HG02852 (cell line): Measurements from ENCODE around the gene MTARC1.

Source experiments
- ATAC-seq: cut with Tn5 transposase; IDR thresholded peaks from one replicate; pipeline ENCODE4 v1.9.1; 2021; ENCODE audit warnings: mild to moderate bottlenecking, moderate library complexity; ENCODE audit not compliant: unreplicated experiment

The MTARC1 gene

DNA sequence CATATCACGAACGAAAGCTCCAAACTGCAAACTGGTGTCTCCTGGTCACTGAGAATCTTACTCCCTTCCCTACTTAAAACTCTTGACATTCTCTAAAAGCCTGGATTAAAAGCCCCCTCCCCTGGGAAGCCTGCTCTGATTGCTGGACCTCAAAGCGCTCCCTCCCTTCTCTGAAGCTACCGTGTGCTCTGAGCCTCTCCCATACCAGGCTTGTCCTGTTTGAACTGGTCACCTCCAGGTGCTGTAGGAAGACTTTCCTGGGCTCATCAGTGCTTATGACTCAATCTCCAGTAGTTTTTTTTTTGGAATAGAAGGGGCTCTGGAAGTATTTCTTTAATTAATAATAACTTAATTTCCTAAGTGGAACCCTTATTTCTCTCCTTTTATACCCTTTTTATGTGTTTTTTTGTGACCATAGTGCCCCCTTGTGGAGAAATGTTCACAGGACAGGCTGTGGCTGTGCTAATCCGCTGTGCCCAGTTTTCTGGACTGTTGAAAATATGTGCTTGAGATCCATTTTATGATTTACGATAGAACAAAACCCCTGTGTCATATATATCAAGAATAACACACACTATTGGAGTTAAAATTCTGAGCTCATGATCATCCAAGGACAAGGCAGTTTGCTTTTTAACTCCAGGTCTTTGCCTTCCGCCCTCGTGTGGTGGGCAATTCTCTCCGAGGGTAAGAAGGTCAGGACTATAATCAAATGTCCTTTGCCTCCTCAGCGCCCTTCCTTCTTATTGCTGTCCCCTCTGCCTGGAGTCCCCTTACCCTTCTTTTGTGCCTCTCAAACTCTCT lies 16.9 kb downstream of the MTARC1 start:
- ATAC-seq, result no peak

DNA sequence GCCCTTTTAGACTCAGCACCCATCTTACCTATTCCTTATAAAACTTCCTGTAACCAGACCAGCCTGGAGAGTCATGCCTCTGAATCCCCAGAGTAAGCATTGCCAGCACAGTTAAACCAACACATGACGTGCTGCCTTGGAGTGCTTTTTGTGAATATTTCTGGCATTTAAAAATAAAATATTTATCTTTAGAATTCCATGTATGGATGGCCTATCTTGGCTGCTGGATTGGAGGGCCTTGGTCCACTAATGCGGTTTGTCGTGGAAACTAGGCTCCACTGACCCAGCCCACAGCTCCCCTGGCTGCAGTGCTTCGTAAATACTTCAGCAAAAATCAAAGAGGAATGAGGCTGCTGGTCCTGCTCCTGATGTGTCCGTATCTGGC lies 17.5 kb downstream of the MTARC1 start:
- no peak for ATAC-seq

DNA sequence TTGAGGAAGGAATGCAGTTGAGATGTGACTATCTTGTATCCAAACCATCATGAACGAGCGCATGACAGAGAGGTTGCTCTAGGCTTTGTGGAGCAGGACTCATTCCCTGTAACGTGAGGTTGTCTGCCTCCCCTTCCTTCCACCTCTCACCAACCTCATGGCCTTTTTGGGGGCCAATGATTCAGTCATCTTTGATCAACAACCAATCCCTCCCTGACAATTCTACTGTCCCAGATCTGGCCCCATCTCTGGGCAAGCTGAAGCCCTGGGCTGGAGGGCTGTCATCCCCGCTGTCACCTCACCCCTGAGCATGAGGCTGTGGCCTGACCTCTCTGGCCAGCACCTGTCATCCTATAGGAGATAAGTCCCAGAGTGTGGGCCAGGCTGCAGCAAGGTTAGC lies 19.7 kb downstream of the MTARC1 start:
- ATAC-seq, result no peak

DNA sequence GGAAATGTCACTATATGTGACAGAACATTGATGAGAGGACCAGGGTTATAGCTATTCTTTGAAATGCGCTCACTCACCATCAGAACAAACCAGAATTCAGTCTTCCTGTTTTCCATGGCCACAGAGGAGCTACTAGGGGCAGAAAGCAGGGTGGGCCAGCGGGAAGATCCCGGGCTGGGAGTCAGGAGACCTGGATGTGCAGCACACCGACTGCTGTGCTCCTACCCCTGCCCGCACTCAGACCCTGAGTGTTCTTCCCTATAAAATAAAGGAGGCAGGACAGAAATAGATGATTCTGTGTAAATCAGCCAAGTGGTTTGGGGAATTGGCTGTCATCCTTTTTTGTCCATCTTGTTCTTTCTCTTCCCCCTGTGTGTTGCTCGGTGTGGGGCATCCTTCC lies 21.0 kb downstream of the MTARC1 start:
- no peak for ATAC-seq

DNA sequence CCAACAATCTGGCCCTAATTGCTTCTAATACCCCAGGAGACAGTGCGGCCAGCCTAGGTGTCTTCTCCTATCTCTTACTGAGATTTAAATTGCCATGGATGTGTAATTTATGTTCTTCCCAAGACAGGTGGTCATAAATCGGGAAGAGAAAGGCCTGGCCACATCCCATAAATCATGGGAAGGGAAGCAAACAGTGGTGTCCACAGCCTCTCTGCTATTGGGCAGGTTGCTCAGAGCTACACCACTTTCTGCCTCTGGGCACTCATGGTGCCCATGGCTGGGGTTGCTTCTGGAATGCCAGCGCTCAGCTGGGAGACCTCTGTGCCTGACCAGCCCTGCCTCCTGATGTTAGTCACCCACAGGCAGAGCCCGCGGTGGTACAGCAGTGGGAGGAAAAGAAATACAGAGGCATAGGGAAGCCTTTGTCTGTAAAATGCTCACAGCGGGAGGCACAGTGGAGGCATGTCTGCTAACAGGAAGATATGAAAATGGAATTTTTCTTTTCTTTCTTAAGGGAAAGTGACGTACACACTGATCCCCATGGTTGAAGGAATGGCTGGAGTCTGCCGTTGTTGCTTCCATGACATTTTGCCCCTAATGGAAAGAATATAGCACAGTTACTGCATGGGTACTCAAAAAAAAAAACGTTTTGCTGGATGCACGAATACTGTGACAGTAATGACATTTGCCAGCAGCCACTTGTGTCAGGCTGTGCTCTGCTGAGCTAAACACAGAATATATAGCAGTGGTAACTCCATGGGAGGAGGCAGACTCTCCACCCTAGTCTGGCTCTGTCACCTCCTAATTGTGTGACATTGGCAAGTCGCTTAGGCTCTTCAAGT lies 21.9 kb downstream of the MTARC1 start:
- no peak for ATAC-seq

DNA sequence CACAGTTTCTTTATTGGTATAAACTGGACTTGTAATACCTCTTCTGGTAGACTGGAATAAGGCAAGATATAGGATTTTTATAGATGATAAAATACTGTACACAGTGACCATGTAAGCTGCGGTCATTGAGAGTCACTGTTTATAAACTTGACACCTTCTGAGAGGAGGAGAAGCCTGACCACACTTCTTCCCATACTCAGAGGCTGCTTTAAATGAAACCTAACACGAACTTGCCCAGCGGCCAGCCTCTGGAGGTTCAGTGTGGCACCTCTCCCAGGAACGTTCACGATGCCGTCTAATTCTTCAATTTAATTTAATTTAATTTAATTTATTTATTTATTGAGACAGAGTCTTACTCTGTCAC lies 22.5 kb downstream of the MTARC1 start:
- ATAC-seq, result no peak

DNA sequence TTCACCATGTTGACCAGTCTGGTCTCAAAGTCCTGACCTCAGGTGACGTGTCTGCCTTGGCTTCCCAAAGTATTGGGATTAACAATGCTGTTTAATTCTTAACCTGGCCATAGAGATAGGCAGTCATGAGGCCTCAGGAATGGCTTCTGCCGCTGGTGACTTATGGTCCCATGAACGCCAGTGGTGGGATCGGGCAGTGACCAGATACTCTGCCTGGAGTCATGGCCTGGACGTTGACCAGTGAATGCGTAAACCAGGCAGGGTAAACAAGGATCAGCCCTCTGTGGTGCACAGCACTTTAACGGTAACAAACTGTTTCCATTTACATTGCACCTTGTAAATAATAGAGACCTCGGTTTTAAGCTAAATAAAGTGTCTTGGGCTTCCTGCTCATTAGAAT lies 23.0 kb downstream of the MTARC1 start:
- ATAC-seq, result no peak

DNA sequence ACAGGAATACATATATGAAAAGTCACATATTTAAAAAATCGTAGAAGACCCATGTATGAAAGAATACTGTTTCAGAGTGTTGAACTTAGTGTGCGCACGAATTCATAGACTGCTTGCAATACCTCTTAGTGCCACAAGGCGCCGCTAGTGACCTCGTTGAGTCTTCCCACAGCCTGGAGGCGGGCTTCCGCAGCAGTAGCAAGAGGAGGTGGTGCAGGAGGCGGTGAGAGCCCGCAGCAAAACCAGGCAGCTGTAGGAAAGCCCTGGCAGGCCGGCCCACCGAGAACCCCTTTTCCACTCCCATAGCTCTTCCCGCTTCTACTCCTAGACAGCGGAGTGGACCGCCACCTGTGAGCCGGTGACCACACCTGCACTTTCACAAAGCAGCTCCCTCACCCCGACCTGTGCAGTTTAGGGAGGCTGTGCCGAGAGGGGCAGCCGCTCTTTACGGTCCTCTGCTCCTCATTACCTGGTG lies 23.5 kb downstream of the MTARC1 start:
- ATAC-seq, result peak; percentile 87

DNA sequence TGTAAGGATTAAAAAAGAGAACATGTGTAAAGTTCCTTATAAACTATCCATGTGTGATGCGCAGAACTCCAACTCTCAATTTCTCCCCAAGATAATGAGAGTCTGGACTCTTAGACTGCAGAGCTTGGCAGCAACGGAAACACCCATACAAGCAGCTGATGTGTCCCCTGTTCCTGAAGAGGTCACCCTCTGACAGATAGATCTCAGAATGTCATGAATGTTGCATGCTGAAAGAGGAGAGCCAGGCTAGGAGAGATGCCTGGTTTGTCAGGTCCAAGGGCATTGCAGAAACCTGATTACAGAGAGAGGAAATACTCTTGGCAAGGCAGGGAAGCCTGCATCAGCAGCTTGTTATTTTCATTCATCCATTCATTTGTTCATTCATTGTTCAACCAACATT lies 24.2 kb downstream of the MTARC1 start:
- no peak for ATAC-seq

DNA sequence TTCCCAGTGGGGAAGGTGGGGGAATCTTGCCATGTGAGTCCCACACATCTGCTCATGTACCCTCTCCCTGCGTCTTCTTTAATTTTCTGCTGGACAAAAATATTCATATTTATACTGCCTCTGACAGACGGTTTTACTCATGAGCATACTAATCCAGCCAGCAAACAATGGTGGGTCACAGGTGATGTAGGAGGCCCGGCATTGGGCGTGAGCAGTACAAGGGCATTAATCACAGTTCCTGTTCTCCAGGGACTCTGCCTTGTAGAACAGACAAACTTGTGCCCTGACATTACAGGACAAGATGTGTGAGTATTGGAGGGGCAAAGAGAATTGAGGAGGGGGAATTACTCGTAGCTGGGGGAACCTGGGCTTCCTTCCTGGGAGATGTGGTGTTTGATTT lies 25.0 kb downstream of the MTARC1 start:
- ATAC-seq, result no peak

DNA sequence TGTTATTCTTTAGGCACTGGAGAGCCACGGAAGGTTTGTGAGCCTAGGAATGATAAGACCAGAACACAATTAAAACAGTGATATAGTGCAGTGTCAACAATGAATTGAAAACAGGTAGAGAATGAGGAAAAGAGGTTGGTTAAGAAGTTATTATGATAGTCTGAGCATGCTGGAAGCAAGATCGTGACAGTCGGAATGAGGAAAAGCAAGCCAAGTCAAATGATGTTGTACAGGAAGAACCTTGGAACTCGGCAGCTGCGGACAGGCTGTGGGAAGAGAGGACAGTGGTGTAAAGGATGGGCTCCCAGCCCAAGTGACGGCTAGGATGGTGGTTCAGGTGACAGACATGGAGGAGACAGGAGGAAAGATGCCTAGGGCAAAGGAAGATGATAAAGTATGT lies 25.6 kb downstream of the MTARC1 start:
- no peak for ATAC-seq

DNA sequence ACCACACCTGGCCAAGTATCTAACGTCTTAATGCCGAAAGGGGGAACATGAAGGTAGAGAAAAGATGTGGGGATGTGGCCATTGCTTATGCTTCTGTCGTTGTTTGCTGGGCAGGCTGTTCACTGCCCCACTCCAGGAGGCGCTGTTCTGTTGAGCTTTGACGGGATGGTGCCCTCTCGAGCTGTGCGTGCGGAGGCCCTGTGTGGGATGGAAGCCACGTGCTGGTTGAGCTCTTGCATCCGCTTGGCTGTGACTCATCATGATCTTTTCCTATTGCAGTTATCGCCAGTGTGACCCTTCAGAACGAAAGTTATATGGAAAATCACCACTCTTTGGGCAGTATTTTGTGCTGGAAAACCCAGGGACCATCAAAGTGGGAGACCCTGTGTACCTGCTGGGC lies 26.3 kb downstream of the MTARC1 start:
- no peak for ATAC-seq

DNA sequence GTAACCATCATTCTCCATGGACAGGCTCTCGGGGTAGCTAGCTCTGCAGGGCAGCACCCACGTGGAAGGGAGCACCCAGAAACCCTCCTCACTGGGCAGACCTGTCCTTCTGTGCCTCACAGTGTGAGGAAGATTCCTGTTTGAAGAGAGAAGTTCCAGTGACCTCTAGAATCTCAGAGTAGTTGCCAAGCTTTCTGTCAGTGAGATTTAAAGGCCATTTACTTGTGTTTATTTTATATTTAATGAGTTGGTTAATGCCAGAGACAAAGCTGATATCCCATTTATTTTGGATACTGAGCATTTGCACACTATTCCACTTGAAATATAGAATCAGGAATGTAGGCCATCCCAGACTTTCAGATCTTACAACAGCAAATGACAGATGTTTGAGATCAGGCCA lies 28.7 kb downstream of the MTARC1 start:
- no peak for ATAC-seq

DNA sequence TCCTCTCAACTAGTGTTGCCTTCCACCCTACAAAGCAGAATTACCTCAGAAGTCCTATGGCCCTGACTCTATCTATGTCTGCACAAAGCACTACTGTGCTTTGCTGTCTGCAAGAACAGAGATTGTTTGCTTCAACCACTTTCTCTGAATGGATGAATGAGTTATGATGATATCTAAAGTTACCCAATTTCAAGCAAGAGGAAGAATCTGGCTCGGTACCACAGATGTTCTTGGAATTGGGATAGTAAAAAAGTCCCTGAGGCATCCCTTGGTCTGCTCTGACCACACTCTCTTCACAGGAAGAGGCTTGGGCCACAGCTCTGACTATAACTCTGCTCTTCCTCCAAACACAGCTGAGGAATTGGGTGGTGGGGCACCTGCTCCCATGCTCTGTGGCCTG lies 31.2 kb downstream of the MTARC1 start:
- no peak for ATAC-seq

DNA sequence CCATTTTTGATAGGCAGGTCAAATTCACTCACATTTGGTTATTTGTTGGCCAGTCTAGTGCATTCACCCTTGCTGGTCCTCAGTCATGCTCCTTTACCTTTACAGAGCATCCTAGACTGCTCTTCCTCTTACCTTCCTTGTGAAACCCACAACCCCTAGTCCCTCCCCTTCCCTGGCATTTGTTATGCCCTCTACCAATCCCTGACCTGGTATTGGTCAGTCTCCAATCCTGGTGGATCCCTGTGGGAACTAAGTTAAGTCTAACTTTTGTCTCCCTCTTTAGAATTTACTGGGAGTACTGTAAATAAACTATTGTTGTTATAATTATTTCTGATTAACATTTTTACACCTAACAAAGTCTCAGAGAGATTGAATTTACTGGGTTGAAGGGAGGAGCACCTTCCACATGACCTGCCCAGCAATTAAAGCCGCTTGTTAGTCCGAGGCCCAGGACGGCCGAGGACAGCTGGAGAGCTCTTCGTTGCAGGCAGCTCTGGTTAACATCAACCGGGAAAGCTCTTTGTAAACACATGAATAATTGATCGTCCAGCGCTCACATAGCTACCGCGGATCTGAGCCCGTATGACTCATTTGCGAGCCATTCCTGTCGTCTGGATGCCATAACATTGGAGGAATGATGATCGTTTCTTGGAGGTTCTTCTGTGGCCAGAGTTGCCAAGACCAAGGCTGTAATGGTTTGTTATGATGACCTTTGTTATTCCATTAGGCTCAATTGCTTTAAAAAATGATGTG lies 31.9 kb downstream of the MTARC1 start:
- no peak for ATAC-seq

DNA sequence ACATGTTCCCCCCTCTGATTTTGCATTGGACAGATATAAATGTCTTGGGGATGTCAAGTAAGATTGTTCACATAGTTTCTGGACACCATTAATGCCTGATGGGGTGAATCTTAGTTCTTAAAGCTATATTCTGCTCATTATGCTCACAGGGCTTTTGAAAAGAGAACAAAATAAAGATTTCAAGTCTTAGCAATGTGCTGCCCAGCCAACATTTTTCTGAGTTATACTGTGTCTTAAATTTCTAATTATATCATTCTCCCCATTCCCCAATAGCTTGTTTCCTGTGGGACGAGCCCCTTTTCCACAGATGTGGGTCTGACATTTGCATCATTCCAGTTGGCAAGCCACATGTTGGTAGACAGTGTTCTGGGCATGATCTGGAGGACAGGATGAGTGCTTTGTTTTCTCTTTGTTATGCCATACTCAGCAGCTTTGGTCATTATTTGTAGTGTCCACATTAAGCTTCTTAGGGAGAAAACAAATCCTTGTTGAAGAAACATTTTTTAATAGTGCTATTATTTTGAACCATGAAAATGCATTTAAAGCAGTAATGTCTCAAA lies 32.8 kb downstream of the MTARC1 start:
- no peak for ATAC-seq

DNA sequence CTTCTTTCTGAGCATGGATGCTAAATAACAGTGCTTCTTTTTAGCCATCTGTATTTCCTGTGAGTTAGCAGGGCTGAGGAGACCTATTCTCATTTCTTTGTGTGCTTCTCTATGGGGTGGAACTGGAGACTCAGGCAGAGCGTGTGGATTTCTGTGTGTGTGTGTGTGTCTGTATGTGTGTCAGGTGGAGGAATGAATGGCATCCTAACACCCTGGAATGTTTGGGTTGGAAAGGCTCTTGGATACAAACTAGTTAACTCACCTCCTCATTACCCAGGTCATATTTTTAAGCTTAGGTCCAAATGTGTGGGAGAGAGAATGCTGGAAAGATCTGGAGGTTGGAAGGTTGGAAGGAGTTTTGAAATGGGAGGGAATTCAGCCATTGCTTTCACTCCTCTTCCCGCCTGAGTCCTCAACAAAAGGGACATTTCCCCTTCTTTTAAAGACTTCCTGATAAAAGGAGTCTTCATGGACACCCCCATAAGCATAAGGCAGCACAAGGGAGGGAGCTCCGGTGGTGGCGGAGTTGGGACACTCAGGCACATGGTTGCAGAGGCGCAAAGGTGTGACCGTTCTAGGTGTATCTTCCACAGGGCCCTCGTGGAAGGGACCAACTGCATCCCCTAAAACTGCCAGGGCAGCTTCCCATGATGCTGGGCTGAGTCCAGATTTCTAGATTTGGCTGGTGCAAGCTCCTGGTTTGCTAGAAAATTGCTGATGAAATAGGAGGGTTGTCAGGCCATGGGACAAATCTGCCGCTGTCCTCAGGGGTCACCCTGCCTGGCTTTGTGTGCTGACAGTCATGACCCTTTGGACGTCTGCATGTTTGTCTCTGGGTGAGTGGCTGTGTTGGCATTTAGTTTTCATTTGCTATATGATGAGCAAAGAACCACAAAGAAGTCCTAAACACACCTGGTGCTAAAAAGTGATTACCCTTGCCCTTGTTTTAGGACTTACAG lies 37.6 kb downstream of the MTARC1 start:
- no peak for ATAC-seq

DNA sequence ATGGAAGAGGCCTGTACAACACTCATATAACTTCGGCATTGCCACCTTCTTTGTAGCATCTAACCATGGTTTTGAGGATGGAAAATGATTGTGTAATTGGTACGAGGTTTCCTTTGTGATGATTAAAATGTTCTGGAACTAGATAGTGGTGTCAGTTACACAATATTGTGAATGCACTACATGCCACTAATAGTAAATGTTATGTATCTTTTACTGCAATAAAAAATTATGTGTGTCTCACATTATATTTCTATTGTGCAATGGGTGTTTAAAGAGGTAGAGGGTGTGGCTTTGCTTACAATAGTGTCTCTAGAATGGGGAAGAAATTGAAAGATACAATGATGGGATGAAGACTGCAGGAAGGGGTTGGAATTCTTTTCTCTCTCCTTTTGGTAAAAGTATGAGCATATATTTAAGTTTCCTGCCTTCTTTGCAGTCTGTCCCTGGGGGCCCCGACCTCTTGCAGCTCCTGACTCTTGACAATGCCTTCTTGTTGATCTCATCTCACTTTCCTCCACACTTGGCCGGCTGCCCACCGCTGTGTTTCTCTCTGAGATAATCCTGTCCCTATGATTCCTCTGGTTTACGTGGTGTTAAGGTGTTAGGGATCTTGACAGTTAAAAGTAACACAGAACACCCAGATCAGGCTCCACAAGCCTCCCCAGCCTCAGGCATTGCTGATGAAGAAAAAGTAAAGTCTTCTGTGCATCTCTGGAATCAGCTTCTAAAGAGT lies 39.3 kb downstream of the MTARC1 start:
- no peak for ATAC-seq

DNA sequence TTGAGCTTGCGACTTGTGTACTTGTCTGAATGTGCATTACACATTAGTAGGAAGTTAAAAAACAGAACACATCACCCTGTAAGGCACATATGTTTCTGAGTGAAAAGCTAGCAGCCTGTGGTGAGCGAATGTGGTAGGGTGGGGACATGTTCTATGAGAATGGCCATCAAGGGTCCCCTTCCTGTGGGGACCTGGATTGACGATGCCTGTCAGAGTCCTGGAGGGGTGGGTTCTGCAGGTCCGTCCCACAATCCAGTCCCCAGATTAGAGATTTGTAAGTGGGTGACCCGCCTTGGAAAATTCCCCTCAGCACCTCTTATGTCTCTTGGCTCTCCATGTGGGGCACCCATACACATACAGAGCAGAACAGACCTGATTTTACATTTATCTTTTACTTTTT lies 40.0 kb downstream of the MTARC1 start:
- ATAC-seq, result no peak
